WTC11 (cell line): ENCODE data around the gene PARD3B. TPM values are rescaled to one million over a fixed set of nuclear protein-coding genes. Genes with fewer than 3 reads are reported as not detected.

Experiments used
- ATAC-seq: fragments of 200-7000 bp; cut with Tn5 transposase; 2 replicates; pipeline ENCODE4 v1.10.0; 2021; ENCODE audit warnings: mild to moderate bottlenecking, moderate library complexity
- CTCF ChIA-PET: fragments of 300-600 bp; sonication (Branson Sonifier 250); formaldehyde crosslinking; loops from one replicate; lab custom pipeline; 2021; ENCODE audit warnings: antibody characterized with exemption; lab: Charles Lee
- POLR2A ChIA-PET: fragments of 350-600 bp; sonication (Branson Sonifier 250); formaldehyde crosslinking; loops from one replicate; lab custom pipeline; 2021; ENCODE audit warnings: antibody characterized with exemption; lab: Charles Lee
- DNase-seq: peaks from one replicate; pipeline ENCODE4 v3.0.0; 2021; ENCODE audit warnings: low spot score
- H3K27ac Mint-ChIP-seq: 2 replicates; pipeline ENCODE4 v1.8.0; 2021; ENCODE audit warnings: mixed read lengths
- H3K27me3 Mint-ChIP-seq: 2 replicates; pipeline ENCODE4 v1.8.0; 2021; ENCODE audit warnings: low read depth, mild to moderate bottlenecking, moderate library complexity, mixed read lengths
- H3K36me3 Mint-ChIP-seq: 2 replicates; pipeline ENCODE4 v1.8.0; 2021; ENCODE audit warnings: mixed read lengths
- H3K4me1 Mint-ChIP-seq: 2 replicates; pipeline ENCODE4 v1.8.0; 2022; ENCODE audit warnings: mixed read lengths
- H3K4me3 Mint-ChIP-seq: 2 replicates; pipeline ENCODE4 v1.8.0; 2021; ENCODE audit warnings: mild to moderate bottlenecking, moderate library complexity, mixed read lengths
- H3K9me3 Mint-ChIP-seq: 2 replicates; pipeline ENCODE4 v1.8.0; 2021; ENCODE audit warnings: mixed read lengths
- GTF2I ChIP-seq: fragments of 250-450 bp; sonication (Bioruptor Pico); conservative IDR thresholded peaks from 2 replicates; pipeline ENCODE4 v1.4.0; 2021; ENCODE audit warnings: mild to moderate bottlenecking
- IRF2 ChIP-seq: sonication (generic); formaldehyde crosslinking; IDR thresholded peaks from 2 replicates; pipeline ENCODE4 v1.8.0; 2022; ENCODE audit warnings: low read depth, missing genetic modification reagents, borderline replicate concordance
- JAZF1 ChIP-seq: fragments of 250-450 bp; sonication (Bioruptor Pico); IDR thresholded peaks from 2 replicates; pipeline ENCODE4 v1.9.0; 2021; ENCODE audit warnings: moderate library complexity, mild to moderate bottlenecking, inconsistent platforms
- MXD4 ChIP-seq: fragments of 250-450 bp; sonication (Bioruptor Pico); IDR thresholded peaks from 2 replicates; pipeline ENCODE4 v1.8.0; 2021; ENCODE audit warnings: mild to moderate bottlenecking, moderate library complexity, borderline replicate concordance
- SOX15 ChIP-seq: fragments of 250-450 bp; sonication (Bioruptor Pico); IDR thresholded peaks from 2 replicates; pipeline ENCODE4 v1.9.0; 2021; ENCODE audit warnings: mild to moderate bottlenecking
- TEAD1 ChIP-seq: sonication (generic); formaldehyde crosslinking; IDR thresholded peaks from 2 replicates; pipeline ENCODE4 v1.8.0; 2022; ENCODE audit warnings: mild to moderate bottlenecking, missing genetic modification reagents
- TEAD4 ChIP-seq: sonication (generic); formaldehyde crosslinking; IDR thresholded peaks from 2 replicates; pipeline ENCODE4 v1.8.0; 2022; ENCODE audit warnings: mild to moderate bottlenecking, missing genetic modification reagents
- TP53 ChIP-seq: sonication (generic); formaldehyde crosslinking; IDR thresholded peaks from 2 replicates; pipeline ENCODE4 v1.8.1; 2023; ENCODE audit warnings: mild to moderate bottlenecking, missing genetic modification reagents
- ZNF671 ChIP-seq: fragments of 250-450 bp; sonication (Bioruptor Pico); IDR thresholded peaks from 2 replicates; pipeline ENCODE4 v1.8.0; 2021; ENCODE audit warnings: mild to moderate bottlenecking
- total RNA-seq: library from RNA; stranded (reverse); gene quantifications from 3 replicates; pipeline ENCODE4 v1.2.3, GENCODE V29; 2021
- TF ChIP-seq, protein P1 (sequence below): sonication (generic); formaldehyde crosslinking; IDR thresholded peaks from 2 replicates; pipeline ENCODE4 v1.8.1; 2023; ENCODE audit warnings: mild to moderate bottlenecking, missing genetic modification reagents, moderate library complexity
- TF ChIP-seq, protein P2 (sequence below): fragments of 250-450 bp; sonication (Bioruptor Pico); IDR thresholded peaks from 2 replicates; pipeline ENCODE4 v1.9.0; 2021; ENCODE audit warnings: moderate library complexity, mild to moderate bottlenecking, inconsistent platforms, borderline replicate concordance
- TF ChIP-seq, protein P3 (sequence below): sonication (generic); formaldehyde crosslinking; IDR thresholded peaks from 2 replicates; pipeline ENCODE4 v1.8.1; 2023; ENCODE audit warnings: mild to moderate bottlenecking, missing genetic modification reagents
- TF ChIP-seq, protein P4 (sequence below): sonication (generic); formaldehyde crosslinking; IDR thresholded peaks from 2 replicates; pipeline ENCODE4 v1.8.1; 2023; ENCODE audit warnings: mild to moderate bottlenecking, missing genetic modification reagents
- TF ChIP-seq, protein P5 (sequence below): fragments of 250-450 bp; sonication (Bioruptor Pico); IDR thresholded peaks from 2 replicates; pipeline ENCODE4 v1.9.0; 2021; ENCODE audit warnings: mild to moderate bottlenecking
- TF ChIP-seq, protein P6 (sequence below): sonication (generic); formaldehyde crosslinking; IDR thresholded peaks from 2 replicates; pipeline ENCODE4 v1.8.0; 2023; ENCODE audit warnings: missing genetic modification reagents
- TF ChIP-seq, protein P7 (sequence below): sonication (generic); formaldehyde crosslinking; IDR thresholded peaks from 2 replicates; pipeline ENCODE4 v1.8.1; 2022; ENCODE audit warnings: mild to moderate bottlenecking, missing genetic modification reagents, moderate library complexity, borderline replicate concordance
- TF ChIP-seq, protein P8 (sequence below): sonication (generic); formaldehyde crosslinking; IDR thresholded peaks from 2 replicates; pipeline ENCODE4 v1.8.0; 2022; ENCODE audit warnings: mild to moderate bottlenecking, missing genetic modification reagents
- TF ChIP-seq, protein P9 (sequence below): sonication (generic); formaldehyde crosslinking; IDR thresholded peaks from 2 replicates; pipeline ENCODE4 v1.8.0; 2022; ENCODE audit warnings: missing genetic modification reagents

PARD3B gene
- total RNA-seq, 1 experiment from 2014 or later = 5.6 TPM

DNA sequence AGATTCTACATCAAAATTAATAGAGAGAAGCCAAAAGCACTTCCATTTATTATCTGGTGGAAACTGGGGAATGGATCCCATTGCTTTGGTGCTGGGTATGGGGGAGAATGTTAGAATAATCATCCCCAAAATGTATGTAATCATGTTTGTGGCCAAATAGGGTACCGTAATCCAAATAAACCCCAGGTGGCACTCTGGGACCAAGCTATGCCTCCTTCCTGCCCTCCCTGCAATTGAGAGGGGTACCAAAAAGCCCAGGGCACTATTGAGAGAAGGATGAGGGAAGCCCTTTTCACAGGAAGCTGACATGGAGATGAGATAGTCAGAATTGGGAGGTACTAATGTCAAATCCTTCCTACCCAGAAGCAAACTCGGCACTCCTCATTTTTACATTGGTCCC lies 1051.3 kb downstream of the PARD3B start:
- POLR2A ChIA-PET = no interaction called here
- no peak overlapping the region for H3K27ac Mint-ChIP-seq
- peaks cover 11% of the 10 kb centered on the region for H3K9me3 Mint-ChIP-seq
- no peaks in the 10 kb centered on the region for H3K4me1 Mint-ChIP-seq
- H3K27me3 Mint-ChIP-seq = no peaks in the 10 kb centered on the region
- H3K4me3 Mint-ChIP-seq = no peak overlapping the region
- no peak for ATAC-seq
- no peaks in the 10 kb centered on the region for H3K36me3 Mint-ChIP-seq
- DNase-seq = no peak
- CTCF ChIA-PET = interaction anchor here (1.0 to 1.2 kb wide), 2 partner anchors 79 to 81 kb away, joined by 3 to 6 read pairs; no protein-coding TSS in a partner anchor
- no peak for TF ChIP-seq JAZF1 (CRISPR knock-in tag)
- TF ChIP-seq MXD4 (CRISPR knock-in tag) = no peak
- TF ChIP-seq TP53 = no peak
- TF ChIP-seq IRF2 (CRISPR knock-in tag) = no peak
- TF ChIP-seq, protein P1, sequence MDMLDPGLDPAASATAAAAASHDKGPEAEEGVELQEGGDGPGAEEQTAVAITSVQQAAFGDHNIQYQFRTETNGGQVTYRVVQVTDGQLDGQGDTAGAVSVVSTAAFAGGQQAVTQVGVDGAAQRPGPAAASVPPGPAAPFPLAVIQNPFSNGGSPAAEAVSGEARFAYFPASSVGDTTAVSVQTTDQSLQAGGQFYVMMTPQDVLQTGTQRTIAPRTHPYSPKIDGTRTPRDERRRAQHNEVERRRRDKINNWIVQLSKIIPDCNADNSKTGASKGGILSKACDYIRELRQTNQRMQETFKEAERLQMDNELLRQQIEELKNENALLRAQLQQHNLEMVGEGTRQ (CRISPR knock-in tag) = no peak
- no peak for TF ChIP-seq SOX15 (CRISPR knock-in tag)
- TF ChIP-seq, protein P2, sequence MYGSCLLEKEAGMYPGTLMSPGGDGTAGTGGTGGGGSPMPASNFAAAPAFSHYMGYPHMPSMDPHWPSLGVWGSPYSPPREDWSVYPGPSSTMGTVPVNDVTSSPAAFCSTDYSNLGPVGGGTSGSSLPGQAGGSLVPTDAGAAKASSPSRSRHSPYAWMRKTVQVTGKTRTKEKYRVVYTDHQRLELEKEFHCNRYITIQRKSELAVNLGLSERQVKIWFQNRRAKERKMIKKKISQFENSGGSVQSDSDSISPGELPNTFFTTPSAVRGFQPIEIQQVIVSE (CRISPR knock-in tag) = no peak
- TF ChIP-seq, protein P3, sequence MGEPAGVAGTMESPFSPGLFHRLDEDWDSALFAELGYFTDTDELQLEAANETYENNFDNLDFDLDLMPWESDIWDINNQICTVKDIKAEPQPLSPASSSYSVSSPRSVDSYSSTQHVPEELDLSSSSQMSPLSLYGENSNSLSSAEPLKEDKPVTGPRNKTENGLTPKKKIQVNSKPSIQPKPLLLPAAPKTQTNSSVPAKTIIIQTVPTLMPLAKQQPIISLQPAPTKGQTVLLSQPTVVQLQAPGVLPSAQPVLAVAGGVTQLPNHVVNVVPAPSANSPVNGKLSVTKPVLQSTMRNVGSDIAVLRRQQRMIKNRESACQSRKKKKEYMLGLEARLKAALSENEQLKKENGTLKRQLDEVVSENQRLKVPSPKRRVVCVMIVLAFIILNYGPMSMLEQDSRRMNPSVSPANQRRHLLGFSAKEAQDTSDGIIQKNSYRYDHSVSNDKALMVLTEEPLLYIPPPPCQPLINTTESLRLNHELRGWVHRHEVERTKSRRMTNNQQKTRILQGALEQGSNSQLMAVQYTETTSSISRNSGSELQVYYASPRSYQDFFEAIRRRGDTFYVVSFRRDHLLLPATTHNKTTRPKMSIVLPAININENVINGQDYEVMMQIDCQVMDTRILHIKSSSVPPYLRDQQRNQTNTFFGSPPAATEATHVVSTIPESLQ = no peak
- TF ChIP-seq, protein P4, sequence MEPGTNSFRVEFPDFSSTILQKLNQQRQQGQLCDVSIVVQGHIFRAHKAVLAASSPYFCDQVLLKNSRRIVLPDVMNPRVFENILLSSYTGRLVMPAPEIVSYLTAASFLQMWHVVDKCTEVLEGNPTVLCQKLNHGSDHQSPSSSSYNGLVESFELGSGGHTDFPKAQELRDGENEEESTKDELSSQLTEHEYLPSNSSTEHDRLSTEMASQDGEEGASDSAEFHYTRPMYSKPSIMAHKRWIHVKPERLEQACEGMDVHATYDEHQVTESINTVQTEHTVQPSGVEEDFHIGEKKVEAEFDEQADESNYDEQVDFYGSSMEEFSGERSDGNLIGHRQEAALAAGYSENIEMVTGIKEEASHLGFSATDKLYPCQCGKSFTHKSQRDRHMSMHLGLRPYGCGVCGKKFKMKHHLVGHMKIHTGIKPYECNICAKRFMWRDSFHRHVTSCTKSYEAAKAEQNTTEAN (CRISPR knock-in tag) = no peak
- TF ChIP-seq, protein P5, sequence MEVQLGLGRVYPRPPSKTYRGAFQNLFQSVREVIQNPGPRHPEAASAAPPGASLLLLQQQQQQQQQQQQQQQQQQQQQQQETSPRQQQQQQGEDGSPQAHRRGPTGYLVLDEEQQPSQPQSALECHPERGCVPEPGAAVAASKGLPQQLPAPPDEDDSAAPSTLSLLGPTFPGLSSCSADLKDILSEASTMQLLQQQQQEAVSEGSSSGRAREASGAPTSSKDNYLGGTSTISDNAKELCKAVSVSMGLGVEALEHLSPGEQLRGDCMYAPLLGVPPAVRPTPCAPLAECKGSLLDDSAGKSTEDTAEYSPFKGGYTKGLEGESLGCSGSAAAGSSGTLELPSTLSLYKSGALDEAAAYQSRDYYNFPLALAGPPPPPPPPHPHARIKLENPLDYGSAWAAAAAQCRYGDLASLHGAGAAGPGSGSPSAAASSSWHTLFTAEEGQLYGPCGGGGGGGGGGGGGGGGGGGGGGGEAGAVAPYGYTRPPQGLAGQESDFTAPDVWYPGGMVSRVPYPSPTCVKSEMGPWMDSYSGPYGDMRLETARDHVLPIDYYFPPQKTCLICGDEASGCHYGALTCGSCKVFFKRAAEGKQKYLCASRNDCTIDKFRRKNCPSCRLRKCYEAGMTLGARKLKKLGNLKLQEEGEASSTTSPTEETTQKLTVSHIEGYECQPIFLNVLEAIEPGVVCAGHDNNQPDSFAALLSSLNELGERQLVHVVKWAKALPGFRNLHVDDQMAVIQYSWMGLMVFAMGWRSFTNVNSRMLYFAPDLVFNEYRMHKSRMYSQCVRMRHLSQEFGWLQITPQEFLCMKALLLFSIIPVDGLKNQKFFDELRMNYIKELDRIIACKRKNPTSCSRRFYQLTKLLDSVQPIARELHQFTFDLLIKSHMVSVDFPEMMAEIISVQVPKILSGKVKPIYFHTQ (CRISPR knock-in tag) = no peak
- TF ChIP-seq TEAD4 (CRISPR knock-in tag) = no peak
- TF ChIP-seq, protein P6, sequence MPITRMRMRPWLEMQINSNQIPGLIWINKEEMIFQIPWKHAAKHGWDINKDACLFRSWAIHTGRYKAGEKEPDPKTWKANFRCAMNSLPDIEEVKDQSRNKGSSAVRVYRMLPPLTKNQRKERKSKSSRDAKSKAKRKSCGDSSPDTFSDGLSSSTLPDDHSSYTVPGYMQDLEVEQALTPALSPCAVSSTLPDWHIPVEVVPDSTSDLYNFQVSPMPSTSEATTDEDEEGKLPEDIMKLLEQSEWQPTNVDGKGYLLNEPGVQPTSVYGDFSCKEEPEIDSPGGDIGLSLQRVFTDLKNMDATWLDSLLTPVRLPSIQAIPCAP (CRISPR knock-in tag) = no peak
- TF ChIP-seq GTF2I (CRISPR knock-in tag) = no peak
- no peak for TF ChIP-seq ZNF671 (CRISPR knock-in tag)
- no peak for TF ChIP-seq TEAD1
- TF ChIP-seq, protein P7, sequence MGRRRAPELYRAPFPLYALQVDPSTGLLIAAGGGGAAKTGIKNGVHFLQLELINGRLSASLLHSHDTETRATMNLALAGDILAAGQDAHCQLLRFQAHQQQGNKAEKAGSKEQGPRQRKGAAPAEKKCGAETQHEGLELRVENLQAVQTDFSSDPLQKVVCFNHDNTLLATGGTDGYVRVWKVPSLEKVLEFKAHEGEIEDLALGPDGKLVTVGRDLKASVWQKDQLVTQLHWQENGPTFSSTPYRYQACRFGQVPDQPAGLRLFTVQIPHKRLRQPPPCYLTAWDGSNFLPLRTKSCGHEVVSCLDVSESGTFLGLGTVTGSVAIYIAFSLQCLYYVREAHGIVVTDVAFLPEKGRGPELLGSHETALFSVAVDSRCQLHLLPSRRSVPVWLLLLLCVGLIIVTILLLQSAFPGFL (CRISPR knock-in tag) = no peak
- TF ChIP-seq, protein P8, sequence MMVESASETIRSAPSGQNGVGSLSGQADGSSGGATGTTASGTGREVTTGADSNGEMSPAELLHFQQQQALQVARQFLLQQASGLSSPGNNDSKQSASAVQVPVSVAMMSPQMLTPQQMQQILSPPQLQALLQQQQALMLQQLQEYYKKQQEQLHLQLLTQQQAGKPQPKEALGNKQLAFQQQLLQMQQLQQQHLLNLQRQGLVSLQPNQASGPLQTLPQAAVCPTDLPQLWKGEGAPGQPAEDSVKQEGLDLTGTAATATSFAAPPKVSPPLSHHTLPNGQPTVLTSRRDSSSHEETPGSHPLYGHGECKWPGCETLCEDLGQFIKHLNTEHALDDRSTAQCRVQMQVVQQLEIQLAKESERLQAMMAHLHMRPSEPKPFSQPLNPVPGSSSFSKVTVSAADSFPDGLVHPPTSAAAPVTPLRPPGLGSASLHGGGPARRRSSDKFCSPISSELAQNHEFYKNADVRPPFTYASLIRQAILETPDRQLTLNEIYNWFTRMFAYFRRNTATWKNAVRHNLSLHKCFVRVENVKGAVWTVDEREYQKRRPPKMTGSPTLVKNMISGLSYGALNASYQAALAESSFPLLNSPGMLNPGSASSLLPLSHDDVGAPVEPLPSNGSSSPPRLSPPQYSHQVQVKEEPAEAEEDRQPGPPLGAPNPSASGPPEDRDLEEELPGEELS (CRISPR knock-in tag) = no peak
- TF ChIP-seq, protein P9, sequence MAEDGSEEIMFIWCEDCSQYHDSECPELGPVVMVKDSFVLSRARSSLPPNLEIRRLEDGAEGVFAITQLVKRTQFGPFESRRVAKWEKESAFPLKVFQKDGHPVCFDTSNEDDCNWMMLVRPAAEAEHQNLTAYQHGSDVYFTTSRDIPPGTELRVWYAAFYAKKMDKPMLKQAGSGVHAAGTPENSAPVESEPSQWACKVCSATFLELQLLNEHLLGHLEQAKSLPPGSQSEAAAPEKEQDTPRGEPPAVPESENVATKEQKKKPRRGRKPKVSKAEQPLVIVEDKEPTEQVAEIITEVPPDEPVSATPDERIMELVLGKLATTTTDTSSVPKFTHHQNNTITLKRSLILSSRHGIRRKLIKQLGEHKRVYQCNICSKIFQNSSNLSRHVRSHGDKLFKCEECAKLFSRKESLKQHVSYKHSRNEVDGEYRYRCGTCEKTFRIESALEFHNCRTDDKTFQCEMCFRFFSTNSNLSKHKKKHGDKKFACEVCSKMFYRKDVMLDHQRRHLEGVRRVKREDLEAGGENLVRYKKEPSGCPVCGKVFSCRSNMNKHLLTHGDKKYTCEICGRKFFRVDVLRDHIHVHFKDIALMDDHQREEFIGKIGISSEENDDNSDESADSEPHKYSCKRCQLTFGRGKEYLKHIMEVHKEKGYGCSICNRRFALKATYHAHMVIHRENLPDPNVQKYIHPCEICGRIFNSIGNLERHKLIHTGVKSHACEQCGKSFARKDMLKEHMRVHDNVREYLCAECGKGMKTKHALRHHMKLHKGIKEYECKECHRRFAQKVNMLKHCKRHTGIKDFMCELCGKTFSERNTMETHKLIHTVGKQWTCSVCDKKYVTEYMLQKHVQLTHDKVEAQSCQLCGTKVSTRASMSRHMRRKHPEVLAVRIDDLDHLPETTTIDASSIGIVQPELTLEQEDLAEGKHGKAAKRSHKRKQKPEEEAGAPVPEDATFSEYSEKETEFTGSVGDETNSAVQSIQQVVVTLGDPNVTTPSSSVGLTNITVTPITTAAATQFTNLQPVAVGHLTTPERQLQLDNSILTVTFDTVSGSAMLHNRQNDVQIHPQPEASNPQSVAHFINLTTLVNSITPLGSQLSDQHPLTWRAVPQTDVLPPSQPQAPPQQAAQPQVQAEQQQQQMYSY = no peak
